ENCODE results near the gene EGFL7. TPM values are rescaled to one million over a fixed set of nuclear protein-coding genes. Genes with fewer than 3 reads are reported as not detected.

EGFL7 gene
- total RNA-seq, 2 donors from 2014 or later: 31.5 to 34.0 TPM

DNA sequence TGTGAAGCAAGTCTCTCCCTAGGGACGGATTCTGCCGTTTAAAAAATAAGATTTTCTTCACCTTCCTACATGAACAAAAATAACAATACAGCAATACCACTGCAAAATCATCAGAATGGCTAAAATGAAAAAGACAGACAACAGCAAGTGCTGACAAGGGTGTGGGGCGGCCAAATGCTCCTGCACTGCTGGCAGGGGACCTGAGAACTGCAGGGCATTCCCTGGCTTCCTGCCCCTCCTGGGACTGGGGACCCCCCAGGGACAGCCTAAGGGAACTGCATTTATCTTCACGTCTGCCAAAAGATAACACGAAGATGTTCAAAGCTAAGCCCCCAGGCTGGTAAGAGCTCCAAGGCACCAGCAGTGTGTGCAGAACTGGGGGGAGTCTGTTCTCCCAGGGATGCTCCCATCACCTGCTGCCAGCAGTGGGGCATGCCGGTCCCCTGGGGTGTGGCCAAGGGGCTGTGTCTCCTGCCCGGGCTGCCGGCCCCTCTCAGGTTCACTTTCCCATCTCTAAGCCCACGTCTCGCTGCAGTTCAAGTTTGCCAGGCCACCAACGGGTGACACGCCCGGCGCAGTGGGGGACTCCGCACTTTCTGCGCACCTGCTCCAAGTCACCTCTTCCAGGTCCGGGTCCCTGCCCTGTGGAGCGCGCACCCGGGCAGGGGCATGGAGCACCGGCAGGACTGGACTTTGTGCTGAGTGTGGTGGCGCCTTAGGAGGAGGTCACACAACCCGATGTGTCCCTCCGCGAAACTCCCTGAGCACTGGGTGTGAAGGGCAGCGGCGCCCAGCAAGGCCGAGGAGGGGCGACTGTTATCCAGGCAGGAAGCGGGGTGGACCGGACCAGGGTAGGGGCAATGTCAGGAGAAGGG, 4.5 kb upstream of the EGFL7 start:
- Mint-ChIP-seq H3K27me3 (ENCODE audit: insufficient read depth) (no peaks in the 10 kb centered on the region), H3K4me3 (no peak overlapping the region), H3K9me3 (no peaks in the 10 kb centered on the region), H3K4me1 (no peaks in the 10 kb centered on the region), H3K27ac (no peak overlapping the region), H3K36me3 (ENCODE audit: low read depth) (no peaks in the 10 kb centered on the region)
- Histone ChIP-seq H3K27ac (ENCODE audit: low read depth, low read length) (no peak overlapping the region), H3K9me3 (ENCODE audit: control insufficient read depth, low read length) (no peaks in the 10 kb centered on the region), H3K9ac (ENCODE audit: extremely low read depth, low read length, poor library complexity, severe bottlenecking) (no peak overlapping the region), H3K4me3 (ENCODE audit: low read length) (no peak overlapping the region), H3K4me1 (ENCODE audit: control insufficient read depth, insufficient read depth, low read length) (no peaks in the 10 kb centered on the region), H3K27me3 (ENCODE audit: control insufficient read depth, insufficient read depth, low read length, poor library complexity, severe bottlenecking) (no peaks in the 10 kb centered on the region), H3K36me3 (ENCODE audit: control insufficient read depth, insufficient read depth, low read length) (no peaks in the 10 kb centered on the region)
- DNase-seq: no peak
- TF ChIP-seq, protein P1, sequence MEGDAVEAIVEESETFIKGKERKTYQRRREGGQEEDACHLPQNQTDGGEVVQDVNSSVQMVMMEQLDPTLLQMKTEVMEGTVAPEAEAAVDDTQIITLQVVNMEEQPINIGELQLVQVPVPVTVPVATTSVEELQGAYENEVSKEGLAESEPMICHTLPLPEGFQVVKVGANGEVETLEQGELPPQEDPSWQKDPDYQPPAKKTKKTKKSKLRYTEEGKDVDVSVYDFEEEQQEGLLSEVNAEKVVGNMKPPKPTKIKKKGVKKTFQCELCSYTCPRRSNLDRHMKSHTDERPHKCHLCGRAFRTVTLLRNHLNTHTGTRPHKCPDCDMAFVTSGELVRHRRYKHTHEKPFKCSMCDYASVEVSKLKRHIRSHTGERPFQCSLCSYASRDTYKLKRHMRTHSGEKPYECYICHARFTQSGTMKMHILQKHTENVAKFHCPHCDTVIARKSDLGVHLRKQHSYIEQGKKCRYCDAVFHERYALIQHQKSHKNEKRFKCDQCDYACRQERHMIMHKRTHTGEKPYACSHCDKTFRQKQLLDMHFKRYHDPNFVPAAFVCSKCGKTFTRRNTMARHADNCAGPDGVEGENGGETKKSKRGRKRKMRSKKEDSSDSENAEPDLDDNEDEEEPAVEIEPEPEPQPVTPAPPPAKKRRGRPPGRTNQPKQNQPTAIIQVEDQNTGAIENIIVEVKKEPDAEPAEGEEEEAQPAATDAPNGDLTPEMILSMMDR (conservative IDR thresholded peaks at IDR 0.05): no peak
- 86 to 88% methylated on average over 24 to 31 of the region's 31 CpGs for WGBS, 2 experiments (ENCODE audit: insufficient coverage in 1 of 2, insufficient read length in 1 of 2)

DNA sequence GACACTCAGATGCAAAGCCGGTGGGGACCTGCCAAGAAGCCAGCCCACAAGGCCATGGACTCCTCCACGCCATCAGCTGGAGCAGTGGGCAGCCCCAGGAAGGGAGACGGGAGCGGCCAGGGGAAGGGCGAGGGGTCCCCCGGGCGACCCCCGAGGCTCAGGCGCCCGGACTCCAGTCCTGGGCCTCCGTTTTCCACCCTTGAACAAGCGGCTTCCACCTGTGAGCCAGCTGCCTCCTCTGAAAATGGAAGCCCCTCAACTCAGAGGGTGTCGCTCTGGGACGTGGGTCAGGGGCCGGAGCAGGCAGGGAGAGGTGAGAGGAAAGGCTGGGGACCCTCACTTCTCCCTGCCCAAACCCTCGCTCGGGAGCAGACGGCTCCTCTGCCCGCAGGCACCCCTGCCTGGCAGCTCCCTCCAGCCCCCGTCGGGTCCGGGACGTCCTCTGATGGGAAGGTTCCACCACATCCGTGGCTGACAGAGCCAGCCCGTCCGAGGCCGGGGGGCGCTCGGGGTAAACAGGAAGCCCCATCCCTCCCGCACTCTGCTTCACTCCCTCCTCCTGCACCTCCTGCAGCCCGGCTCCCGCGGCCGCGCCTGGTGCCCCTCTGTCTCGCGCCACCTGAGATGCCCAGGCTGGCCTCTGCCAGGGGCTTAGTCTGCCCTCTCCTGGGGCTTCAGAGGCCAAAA, 3.7 kb upstream of the EGFL7 start:
- no peak overlapping the region for H3K27ac Mint-ChIP-seq
- H3K9me3 ChIP-seq (ENCODE audit: control insufficient read depth, low read length): no peaks in the 10 kb centered on the region
- WGBS, 2 experiments (ENCODE audit: insufficient coverage in 1 of 2, insufficient read length in 1 of 2): 82 to 86% methylated on average over 16 to 37 of the region's 37 CpGs
- H3K9ac ChIP-seq (ENCODE audit: extremely low read depth, low read length, poor library complexity, severe bottlenecking): no peak overlapping the region
- no peaks in the 10 kb centered on the region for H3K27me3 Mint-ChIP-seq (ENCODE audit: insufficient read depth)
- H3K9me3 Mint-ChIP-seq: no peaks in the 10 kb centered on the region
- H3K4me3 ChIP-seq (ENCODE audit: low read length): no peak overlapping the region
- no peak for DNase-seq
- no peaks in the 10 kb centered on the region for H3K27me3 ChIP-seq (ENCODE audit: control insufficient read depth, insufficient read depth, low read length, poor library complexity, severe bottlenecking)
- no peak overlapping the region for H3K4me3 Mint-ChIP-seq
- no peaks in the 10 kb centered on the region for H3K4me1 ChIP-seq (ENCODE audit: control insufficient read depth, insufficient read depth, low read length)
- no peaks in the 10 kb centered on the region for H3K36me3 ChIP-seq (ENCODE audit: control insufficient read depth, insufficient read depth, low read length)
- TF ChIP-seq, protein P1 (conservative IDR thresholded peaks at IDR 0.05): no peak
- H3K36me3 Mint-ChIP-seq (ENCODE audit: low read depth): no peaks in the 10 kb centered on the region
- H3K4me1 Mint-ChIP-seq: no peaks in the 10 kb centered on the region
- no peak overlapping the region for H3K27ac ChIP-seq (ENCODE audit: low read depth, low read length)

DNA sequence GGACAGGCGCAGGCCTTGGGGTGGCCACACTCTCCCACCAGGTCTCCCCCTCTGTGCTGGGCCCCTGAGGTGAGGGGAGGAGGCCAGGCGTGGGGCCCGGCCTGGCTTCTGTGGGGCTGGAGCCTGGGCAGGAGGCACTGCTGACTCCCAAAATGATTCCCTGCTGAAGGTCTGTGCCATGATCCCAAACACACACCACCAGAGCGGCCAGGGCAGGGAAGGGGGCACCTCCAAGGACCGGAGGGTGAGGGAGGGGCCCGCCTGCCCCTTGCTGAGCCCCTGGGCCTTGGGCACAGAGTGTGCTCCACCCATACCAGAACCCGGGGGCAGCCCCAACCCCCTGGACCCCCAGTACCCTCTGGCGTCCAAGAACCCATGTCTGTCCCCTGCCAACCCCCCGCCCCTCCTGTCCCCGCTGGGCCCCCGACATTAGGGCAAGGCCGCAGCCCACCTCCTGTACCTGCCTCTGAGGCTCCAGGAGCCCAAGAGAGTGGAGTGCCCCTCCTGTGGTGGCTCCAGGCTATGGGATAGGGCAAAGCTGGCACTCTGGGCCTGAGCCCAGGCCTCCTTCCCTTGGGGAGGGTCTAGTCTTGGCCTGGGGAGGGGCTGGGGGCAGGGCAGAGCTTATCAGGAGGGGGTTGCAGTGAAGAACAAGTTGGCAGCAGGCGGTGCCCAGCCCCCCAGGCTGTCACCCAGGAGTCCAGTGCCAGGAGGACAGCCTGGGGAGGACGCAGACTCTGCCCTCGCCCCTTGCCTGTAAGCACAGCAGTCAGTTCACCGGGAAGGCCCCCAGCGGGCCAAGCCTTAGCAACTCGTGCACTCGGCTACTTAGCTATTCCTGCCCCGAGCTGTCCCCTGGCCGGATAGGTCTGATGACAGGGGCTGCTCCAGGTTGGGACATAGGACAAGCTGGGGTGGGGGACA, 2.6 kb upstream of the EGFL7 start:
- Mint-ChIP-seq H3K9me3 (no peaks in the 10 kb centered on the region), H3K4me1 (no peaks in the 10 kb centered on the region), H3K27ac (no peak overlapping the region), H3K36me3 (ENCODE audit: low read depth) (no peaks in the 10 kb centered on the region), H3K4me3 (no peak overlapping the region), H3K27me3 (ENCODE audit: insufficient read depth) (peaks cover 4% of the 10 kb centered on the region)
- Histone ChIP-seq H3K36me3 (ENCODE audit: control insufficient read depth, insufficient read depth, low read length) (no peaks in the 10 kb centered on the region), H3K4me1 (ENCODE audit: control insufficient read depth, insufficient read depth, low read length) (no peaks in the 10 kb centered on the region), H3K27me3 (ENCODE audit: control insufficient read depth, insufficient read depth, low read length, poor library complexity, severe bottlenecking) (no peaks in the 10 kb centered on the region), H3K4me3 (ENCODE audit: low read length) (no peak overlapping the region), H3K9ac (ENCODE audit: extremely low read depth, low read length, poor library complexity, severe bottlenecking) (no peak overlapping the region), H3K9me3 (ENCODE audit: control insufficient read depth, low read length) (no peaks in the 10 kb centered on the region), H3K27ac (ENCODE audit: low read depth, low read length) (no peak overlapping the region)
- WGBS, 2 experiments (ENCODE audit: insufficient coverage in 1 of 2, insufficient read length in 1 of 2): 86 to 89% methylated on average over 7 to 21 of the region's 21 CpGs
- TF ChIP-seq, protein P1 (conservative IDR thresholded peaks at IDR 0.05): no peak
- no peak for DNase-seq
